K562 (cell line): Measurements from ENCODE around the gene ZNF831. TPM values are rescaled to one million over a fixed set of nuclear protein-coding genes. Genes with fewer than 3 reads are reported as not detected.

Experiments used
- ATAC-seq: fragments of 200-7000 bp; cut with Tn5 transposase; 3 replicates; pipeline ENCODE4 v1.9.1; 2020; ENCODE audit warnings: moderate library complexity
- BruUV-seq: library from RNA; stranded (reverse); fragments of 400-500 nt; replicated peaks from 2 replicates; lab custom pipeline; 2021; lab: Mats Ljungman, UMichigan
- CTCF ChIA-PET: fragments of 300-600 bp; formaldehyde crosslinking; extraction: SDS; loops from one replicate; lab custom pipeline; 2021; ENCODE audit warnings: low intra/inter-chr PET ratio; lab: Yijun Ruan, JAX
- POLR2A ChIA-PET: fragments of 300-600, 350-650 bp; sonication (Branson Sonifier 250); formaldehyde crosslinking; extraction: SDS; loops from one replicate; lab custom pipeline; 2021; ENCODE audit warnings: antibody characterized with exemption, inconsistent platforms; lab: Yijun Ruan, JAX
- DNase-seq, 4 experiments: peaks; one replicate each; pipeline versions ENCODE4 v3.0.0 to v3.0.0-alpha.2; 2011 to 2018; ENCODE audit warnings: low spot score in 3 of 4, mixed read lengths in 3 of 4; ENCODE audit errors: extremely low read depth in 1 of 4
- FAIRE-seq: peaks from 2 replicates; lab custom pipeline; 2011; peaks lifted over from hg19 to GRCh38; lab: Jason Lieb, UNC
- H2AFZ ChIP-seq: 2 replicates; pipeline ENCODE4 v1.6.0; 2011; ENCODE audit warnings: low read depth, low read length, control low read depth, inconsistent platforms
- H3K27ac ChIP-seq: fragments of 200-600 bp; 3 replicates; pipeline ENCODE4 v1.8.0; 2011; ENCODE audit warnings: low read depth, mild to moderate bottlenecking, control low read depth, inconsistent platforms, low read length, moderate library complexity, mixed read lengths; ENCODE audit errors: extremely low read depth
- H3K27me3 ChIP-seq, 2 experiments: fragments of 300-600 bp in 1 of 2; 2 replicates in 1 of 2; 3 replicates in 1 of 2; pipeline versions ENCODE4 v1.6.0 to v1.8.0; 2011; ENCODE audit warnings: inconsistent platforms in 2 of 2, low read length in 2 of 2, mild to moderate bottlenecking in 1 of 2, mixed read lengths in 1 of 2, moderate library complexity in 1 of 2; ENCODE audit not compliant: control insufficient read depth in 2 of 2, insufficient read depth in 2 of 2
- H3K36me3 ChIP-seq: fragments of 300-600 bp; 3 replicates; pipeline ENCODE4 v1.8.0; 2011; ENCODE audit warnings: mild to moderate bottlenecking, low read length, inconsistent platforms; ENCODE audit not compliant: control insufficient read depth, insufficient read depth
- H3K4me1 ChIP-seq, 2 experiments: fragments of 200-600 bp in 1 of 2; replicated peaks in 1 of 2; 2 replicates in 1 of 2; 3 replicates in 1 of 2; pipeline versions ENCODE4 v1.5.1 to v1.8.0; 2011; ENCODE audit warnings: inconsistent platforms in 2 of 2, low read length in 2 of 2, mild to moderate bottlenecking in 1 of 2, mixed read lengths in 1 of 2, moderate library complexity in 1 of 2; ENCODE audit not compliant: control insufficient read depth in 2 of 2, insufficient read depth in 2 of 2
- H3K4me2 ChIP-seq: 2 replicates; pipeline ENCODE4 v1.6.1; 2011; ENCODE audit warnings: low read length, control low read depth, inconsistent platforms, mixed read lengths; ENCODE audit not compliant: insufficient read depth
- H3K4me3 ChIP-seq: fragments of 200-600 bp; sonication (generic), shearing (Covaris generic); 2 replicates; pipeline ENCODE4 v1.5.1; 2016; ENCODE audit warnings: control low read depth, inconsistent platforms
- H3K79me2 ChIP-seq: fragments of 200-600 bp; 3 replicates; pipeline ENCODE4 v1.8.0; 2011; ENCODE audit warnings: low read length, inconsistent platforms; ENCODE audit not compliant: control insufficient read depth, insufficient read depth
- H3K9ac ChIP-seq, 2 experiments: 2 replicates each; pipeline versions ENCODE4 v1.6.0 to v1.6.1; 2011; ENCODE audit warnings: low read depth in 2 of 2, low read length in 2 of 2, control low read depth in 1 of 2, inconsistent platforms in 1 of 2, mild to moderate bottlenecking in 1 of 2, mixed read lengths in 1 of 2; ENCODE audit not compliant: insufficient read depth in 1 of 2
- H3K9me1 ChIP-seq: one replicate; pipeline ENCODE4 v1.6.0; 2011; ENCODE audit warnings: inconsistent platforms, mild to moderate bottlenecking, low read length, moderate library complexity; ENCODE audit not compliant: control insufficient read depth, insufficient read depth
- H3K9me3 ChIP-seq: replicated peaks from 2 replicates; pipeline ENCODE4 v1.5.1; 2011; ENCODE audit warnings: low read depth, low read length, inconsistent platforms; ENCODE audit not compliant: control insufficient read depth, insufficient read depth
- H4K20me1 ChIP-seq: replicated peaks from 2 replicates; pipeline ENCODE4 v1.6.1; 2011; ENCODE audit warnings: low read length, inconsistent platforms, mixed read lengths; ENCODE audit not compliant: control insufficient read depth, insufficient read depth
- GABPB2 ChIP-seq: fragments of 250-450 bp; sonication (Bioruptor Pico); conservative IDR thresholded peaks from 2 replicates; pipeline ENCODE4 v1.5.1; 2021; ENCODE audit warnings: mild to moderate bottlenecking
- GMEB1 ChIP-seq: fragments of 250-450 bp; sonication (Bioruptor Pico); IDR thresholded peaks from 2 replicates; pipeline ENCODE4 v1.4.0; 2020; ENCODE audit warnings: mild to moderate bottlenecking
- GTF2A2 ChIP-seq: IDR thresholded peaks from 2 replicates; pipeline ENCODE4 v1.6.1; 2016; ENCODE audit warnings: mild to moderate bottlenecking, missing genetic modification characterization, missing compliant biosample characterization
- IRF2 ChIP-seq: sonication (generic); formaldehyde crosslinking; IDR thresholded peaks from 2 replicates; pipeline ENCODE4 v1.8.1; 2022; ENCODE audit warnings: mild to moderate bottlenecking, missing genetic modification reagents
- POLR2AphosphoS5 ChIP-seq: IDR thresholded peaks from 2 replicates; pipeline ENCODE4 v1.6.1; 2011; ENCODE audit warnings: mild to moderate bottlenecking, low read depth, low read length, moderate library complexity; ENCODE audit not compliant: control insufficient read depth, insufficient read depth
- POU5F1 ChIP-seq: fragments of 150-350 bp; IDR thresholded peaks from 2 replicates; pipeline ENCODE4 v1.6.1; 2014; ENCODE audit warnings: borderline replicate concordance, low read length, low read depth, mild to moderate bottlenecking; ENCODE audit not compliant: partially characterized antibody
- PTTG1 ChIP-seq: fragments of 450-650 bp; IDR thresholded peaks from 2 replicates; pipeline ENCODE4 v1.6.1; 2016; ENCODE audit warnings: low read depth, mild to moderate bottlenecking, missing genetic modification characterization, missing compliant biosample characterization
- ZC3H11A ChIP-seq: IDR thresholded peaks from 2 replicates; pipeline ENCODE4 v1.6.1; 2012; ENCODE audit warnings: low read depth, low read length, improper control_type of control experiment
- WGBS: fragments of 100-300 bp; shearing (Covaris generic); methylation state at CpG from one replicate; pipeline ENCODE4 v1.1.6; 2016; ENCODE audit warnings: low coverage, mixed read lengths; ENCODE audit not compliant: insufficient coverage; ENCODE audit errors: missing lambda C conversion rate; 5-methylcytosine and 5-hydroxymethylcytosine counted together
- in situ Hi-C: fragments of 300-500 bp; cut with MboI; formaldehyde crosslinking; loops from 4 replicates; pipeline ENCODE4 v1.15.0; 2018; ENCODE audit warnings: inconsistent platforms, mixed read lengths
- intact Hi-C: fragments of 100-400 bp; cut with micrococcal nuclease; formaldehyde crosslinking; loops from 2 replicates; pipeline ENCODE4 v1.14.2; 2022
- polyA plus RNA-seq, 8 experiments: library from polyadenylated mRNA; depleted of rRNA in 4 of 8; stranded (reverse) in 5 of 8; unstranded in 3 of 8; fragments of >200 nt; fragmentation: Nextera tagmentation in 2 of 8; fragmentation: Illumina TruSeq in 1 of 8; extraction: Ambion mirVana in 2 of 8; extraction: Trizol in 1 of 8; gene quantifications; 2 replicates each; pipeline versions ENCODE4 v1.2.1 to v1.2.3, GENCODE V29; 2011 to 2014; ENCODE audit warnings: inconsistent platforms in 1 of 8, missing spikeins in 1 of 8
- total RNA-seq, 7 experiments: library from RNA; depleted of rRNA in 6 of 7; stranded (reverse); fragments of >200 nt in 6 of 7; fragmentation: Illumina TruSeq in 2 of 7; extraction: Trizol in 2 of 7; gene quantifications; 2 replicates each; pipeline versions ENCODE4 v1.2.1 to v1.2.3, GENCODE V29; 2011 to 2021; ENCODE audit warnings: low replicate concordance in 1 of 7
- TF ChIP-seq, protein P1 (sequence below): IDR thresholded peaks from 2 replicates; pipeline ENCODE4 v1.6.1; 2011; ENCODE audit not compliant: insufficient read length; ENCODE audit errors: extremely low read depth
- TF ChIP-seq, protein P2 (sequence below): IDR thresholded peaks from 3 replicates; pipeline ENCODE4 v1.6.1; 2011; ENCODE audit warnings: borderline replicate concordance, mild to moderate bottlenecking, moderate library complexity; ENCODE audit not compliant: insufficient read length; ENCODE audit errors: extremely low read depth
- TF ChIP-seq, protein P3 (sequence below): fragments of 450-650 bp; IDR thresholded peaks from 2 replicates; pipeline ENCODE4 v1.7.1; 2018; ENCODE audit warnings: mild to moderate bottlenecking, low read depth; ENCODE audit not compliant: partially characterized antibody

The ZNF831 gene
- total and polyA plus RNA-seq, 9 of the 15 experiments (the other 6 are each of a cell fraction or from before 2014, with no cell fraction given) = not detected

DNA sequence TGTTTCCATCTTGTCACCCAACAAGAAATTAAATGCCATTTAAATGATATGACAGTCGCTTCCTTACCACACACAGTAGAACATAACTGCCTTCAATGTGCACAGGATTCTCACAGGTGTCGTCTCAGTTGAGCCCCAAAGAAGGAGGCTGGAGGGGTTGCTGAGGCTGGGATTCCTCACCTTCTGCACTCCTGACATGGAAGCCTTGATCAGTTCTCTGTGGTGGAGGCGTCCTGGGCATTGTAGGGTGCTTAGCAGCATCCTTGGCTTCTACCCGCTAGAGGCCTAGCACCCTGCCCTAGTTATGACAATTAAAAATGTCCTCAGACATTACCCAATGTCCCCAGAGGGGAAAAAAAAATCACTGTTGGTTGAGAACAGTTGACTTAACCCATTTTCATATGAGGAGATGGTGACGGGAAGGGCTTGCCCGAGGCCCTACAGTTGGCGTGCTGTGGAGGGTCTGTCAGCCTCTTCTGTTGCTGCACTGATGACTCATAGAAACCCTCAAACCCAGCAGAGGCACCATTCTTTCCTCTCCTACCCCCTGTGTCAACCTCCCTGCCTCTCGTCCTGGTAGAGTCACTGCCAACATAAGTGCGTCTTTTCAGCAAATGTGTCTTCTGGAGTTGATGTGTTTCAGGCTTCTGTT is 19.3 kb upstream of the ZNF831 start (continued):
- TF ChIP-seq, protein P1, sequence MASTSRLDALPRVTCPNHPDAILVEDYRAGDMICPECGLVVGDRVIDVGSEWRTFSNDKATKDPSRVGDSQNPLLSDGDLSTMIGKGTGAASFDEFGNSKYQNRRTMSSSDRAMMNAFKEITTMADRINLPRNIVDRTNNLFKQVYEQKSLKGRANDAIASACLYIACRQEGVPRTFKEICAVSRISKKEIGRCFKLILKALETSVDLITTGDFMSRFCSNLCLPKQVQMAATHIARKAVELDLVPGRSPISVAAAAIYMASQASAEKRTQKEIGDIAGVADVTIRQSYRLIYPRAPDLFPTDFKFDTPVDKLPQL = no peak
- TF ChIP-seq PTTG1 = no peak
- TF ChIP-seq POLR2AphosphoS5 = no peak
- TF ChIP-seq, protein P2, sequence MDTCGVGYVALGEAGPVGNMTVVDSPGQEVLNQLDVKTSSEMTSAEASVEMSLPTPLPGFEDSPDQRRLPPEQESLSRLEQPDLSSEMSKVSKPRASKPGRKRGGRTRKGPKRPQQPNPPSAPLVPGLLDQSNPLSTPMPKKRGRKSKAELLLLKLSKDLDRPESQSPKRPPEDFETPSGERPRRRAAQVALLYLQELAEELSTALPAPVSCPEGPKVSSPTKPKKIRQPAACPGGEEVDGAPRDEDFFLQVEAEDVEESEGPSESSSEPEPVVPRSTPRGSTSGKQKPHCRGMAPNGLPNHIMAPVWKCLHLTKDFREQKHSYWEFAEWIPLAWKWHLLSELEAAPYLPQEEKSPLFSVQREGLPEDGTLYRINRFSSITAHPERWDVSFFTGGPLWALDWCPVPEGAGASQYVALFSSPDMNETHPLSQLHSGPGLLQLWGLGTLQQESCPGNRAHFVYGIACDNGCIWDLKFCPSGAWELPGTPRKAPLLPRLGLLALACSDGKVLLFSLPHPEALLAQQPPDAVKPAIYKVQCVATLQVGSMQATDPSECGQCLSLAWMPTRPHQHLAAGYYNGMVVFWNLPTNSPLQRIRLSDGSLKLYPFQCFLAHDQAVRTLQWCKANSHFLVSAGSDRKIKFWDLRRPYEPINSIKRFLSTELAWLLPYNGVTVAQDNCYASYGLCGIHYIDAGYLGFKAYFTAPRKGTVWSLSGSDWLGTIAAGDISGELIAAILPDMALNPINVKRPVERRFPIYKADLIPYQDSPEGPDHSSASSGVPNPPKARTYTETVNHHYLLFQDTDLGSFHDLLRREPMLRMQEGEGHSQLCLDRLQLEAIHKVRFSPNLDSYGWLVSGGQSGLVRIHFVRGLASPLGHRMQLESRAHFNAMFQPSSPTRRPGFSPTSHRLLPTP = no peak
- TF ChIP-seq IRF2 = no peak
- no peak for TF ChIP-seq GTF2A2 (tag)

- H3K9me1 ChIP-seq = no peaks in the 10 kb centered on the region
- H3K9ac ChIP-seq = no peak overlapping the region
- no peaks in the 10 kb centered on the region for H3K9me3 ChIP-seq
- CTCF ChIA-PET = no interaction called here
- POLR2A ChIA-PET = no interaction called here
- no peaks in the 10 kb centered on the region for H3K4me1 ChIP-seq
- H4K20me1 ChIP-seq = peaks cover 8% of the 10 kb centered on the region; the same call in 1 of the 2 replicates
- FAIRE-seq = no peak
- no peak for DNase-seq
- H3K36me3 ChIP-seq = no peaks in the 10 kb centered on the region
- intact Hi-C loops (no loop called here), in situ Hi-C loops (no loop called here)
- 6% methylated on average over 4 of the region's 4 CpGs for WGBS
- H3K79me2 ChIP-seq = no peaks in the 10 kb centered on the region
- no TSS peak for BruUV-seq
- H3K27ac ChIP-seq = no peak overlapping the region
- peaks cover 4 to 34% of the 10 kb centered on the region in 2 experiments for H3K27me3 ChIP-seq
- ATAC-seq = no peak
- no peak overlapping the region for H3K4me2 ChIP-seq
- no peak overlapping the region for H3K4me3 ChIP-seq
- no peak overlapping the region for H2AFZ ChIP-seq
- no peak for TF ChIP-seq POU5F1
- TF ChIP-seq ZC3H11A = no peak
- no peak for TF ChIP-seq GMEB1 (CRISPR knock-in tag)
- TF ChIP-seq, protein P3, sequence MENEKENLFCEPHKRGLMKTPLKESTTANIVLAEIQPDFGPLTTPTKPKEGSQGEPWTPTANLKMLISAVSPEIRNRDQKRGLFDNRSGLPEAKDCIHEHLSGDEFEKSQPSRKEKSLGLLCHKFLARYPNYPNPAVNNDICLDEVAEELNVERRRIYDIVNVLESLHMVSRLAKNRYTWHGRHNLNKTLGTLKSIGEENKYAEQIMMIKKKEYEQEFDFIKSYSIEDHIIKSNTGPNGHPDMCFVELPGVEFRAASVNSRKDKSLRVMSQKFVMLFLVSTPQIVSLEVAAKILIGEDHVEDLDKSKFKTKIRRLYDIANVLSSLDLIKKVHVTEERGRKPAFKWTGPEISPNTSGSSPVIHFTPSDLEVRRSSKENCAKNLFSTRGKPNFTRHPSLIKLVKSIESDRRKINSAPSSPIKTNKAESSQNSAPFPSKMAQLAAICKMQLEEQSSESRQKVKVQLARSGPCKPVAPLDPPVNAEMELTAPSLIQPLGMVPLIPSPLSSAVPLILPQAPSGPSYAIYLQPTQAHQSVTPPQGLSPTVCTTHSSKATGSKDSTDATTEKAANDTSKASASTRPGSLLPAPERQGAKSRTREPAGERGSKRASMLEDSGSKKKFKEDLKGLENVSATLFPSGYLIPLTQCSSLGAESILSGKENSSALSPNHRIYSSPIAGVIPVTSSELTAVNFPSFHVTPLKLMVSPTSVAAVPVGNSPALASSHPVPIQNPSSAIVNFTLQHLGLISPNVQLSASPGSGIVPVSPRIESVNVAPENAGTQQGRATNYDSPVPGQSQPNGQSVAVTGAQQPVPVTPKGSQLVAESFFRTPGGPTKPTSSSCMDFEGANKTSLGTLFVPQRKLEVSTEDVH = no peak
- no peak for TF ChIP-seq GABPB2 (CRISPR knock-in tag)
Observed at GRCh38 chr20:59144831-59145196, 18.8 kb upstream of the ZNF831 start.
